ENCODE data around the gene ADGRG6. TPM values are rescaled to one million over a fixed set of nuclear protein-coding genes. Genes with fewer than 3 reads are reported as not detected.

ADGRG6 gene
- total and polyA plus RNA-seq, 10 donors, result 0.24 to 29.0 (median 15.4) TPM

DNA sequence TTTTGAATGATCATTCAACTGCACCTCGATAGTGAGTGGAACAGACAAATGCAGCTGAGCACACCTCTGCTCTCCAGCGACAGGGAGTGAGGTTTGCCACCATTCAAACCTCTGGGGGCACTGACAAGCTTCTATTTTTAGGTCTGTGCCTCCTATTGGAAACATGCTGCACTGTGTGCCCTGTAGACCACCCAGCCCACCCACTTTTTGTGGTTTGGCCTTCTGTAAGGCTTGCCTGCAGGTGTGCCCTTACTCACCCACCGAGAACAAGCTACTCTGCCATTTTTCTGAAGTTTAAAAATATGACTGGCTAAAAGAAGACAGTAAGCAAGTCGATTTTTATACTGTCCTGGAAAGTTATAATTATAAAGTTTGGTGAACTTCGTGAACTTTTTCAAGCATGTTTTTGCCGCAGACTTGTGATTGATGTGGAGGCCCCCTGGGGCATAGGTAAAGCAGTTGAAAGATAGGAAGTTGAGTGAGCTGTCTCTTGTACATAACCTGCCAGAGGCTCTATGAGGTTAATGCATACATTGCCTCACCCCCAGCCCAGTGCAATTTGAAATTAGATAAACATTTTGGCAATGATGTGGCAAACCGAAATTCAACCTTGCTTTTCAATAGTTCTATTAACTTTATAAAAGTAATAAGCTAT, 53.8 kb downstream of the ADGRG6 start:
- no peak overlapping the region for H3K27ac ChIP-seq
- H3K36me3 ChIP-seq, result no peaks in the 10 kb centered on the region
- peaks cover 0 to 8% (median 0%) of the 10 kb centered on the region in 8 donors for H3K9me3 ChIP-seq
- no peaks in the 10 kb centered on the region for H3K27me3 ChIP-seq (replicated peaks in 1 of 7)
- H3K4me3 ChIP-seq, result no peak overlapping the region
- H3K4me1 ChIP-seq, result no peaks in the 10 kb centered on the region
- DNase-seq, result no peak
- TF ChIP-seq POLR2AphosphoS5 (IDR thresholded peaks at IDR 0.05) (no peak), POLR2A (IDR thresholded peaks at IDR 0.05) (no peak)
- TF ChIP-seq, protein P1, sequence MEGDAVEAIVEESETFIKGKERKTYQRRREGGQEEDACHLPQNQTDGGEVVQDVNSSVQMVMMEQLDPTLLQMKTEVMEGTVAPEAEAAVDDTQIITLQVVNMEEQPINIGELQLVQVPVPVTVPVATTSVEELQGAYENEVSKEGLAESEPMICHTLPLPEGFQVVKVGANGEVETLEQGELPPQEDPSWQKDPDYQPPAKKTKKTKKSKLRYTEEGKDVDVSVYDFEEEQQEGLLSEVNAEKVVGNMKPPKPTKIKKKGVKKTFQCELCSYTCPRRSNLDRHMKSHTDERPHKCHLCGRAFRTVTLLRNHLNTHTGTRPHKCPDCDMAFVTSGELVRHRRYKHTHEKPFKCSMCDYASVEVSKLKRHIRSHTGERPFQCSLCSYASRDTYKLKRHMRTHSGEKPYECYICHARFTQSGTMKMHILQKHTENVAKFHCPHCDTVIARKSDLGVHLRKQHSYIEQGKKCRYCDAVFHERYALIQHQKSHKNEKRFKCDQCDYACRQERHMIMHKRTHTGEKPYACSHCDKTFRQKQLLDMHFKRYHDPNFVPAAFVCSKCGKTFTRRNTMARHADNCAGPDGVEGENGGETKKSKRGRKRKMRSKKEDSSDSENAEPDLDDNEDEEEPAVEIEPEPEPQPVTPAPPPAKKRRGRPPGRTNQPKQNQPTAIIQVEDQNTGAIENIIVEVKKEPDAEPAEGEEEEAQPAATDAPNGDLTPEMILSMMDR (IDR thresholded peaks at IDR 0.05 in 8 of 11, conservative IDR thresholded peaks at IDR 0.05 in 3 of 11), result no peak
- intact Hi-C loops (cut with DNase I; ENCODE audit: low total_unique reads), result no loop called here
- WGBS, 5 donors, result 21 to 39% (median 27%) methylated on average over 7 of the region's 7 CpGs

- H3K4me1 ChIP-seq, result no peaks in the 10 kb centered on the region
- TF ChIP-seq, protein P1 (IDR thresholded peaks at IDR 0.05 in 8 of 11, conservative IDR thresholded peaks at IDR 0.05 in 3 of 11), result no peak
- TF ChIP-seq POLR2AphosphoS5 (IDR thresholded peaks at IDR 0.05) (no peak), POLR2A (IDR thresholded peaks at IDR 0.05) (no peak)
- no peak overlapping the region for H3K4me3 ChIP-seq
- WGBS, 5 donors, result 45 to 54% (median 50%) methylated on average over 5 of the region's 5 CpGs
- no peak overlapping the region for H3K27ac ChIP-seq
- H3K36me3 ChIP-seq, result no peaks in the 10 kb centered on the region
- no peaks in the 10 kb centered on the region for H3K27me3 ChIP-seq (replicated peaks in 1 of 7)
- H3K9me3 ChIP-seq, result peaks cover 0 to 2% (median 0%) of the 10 kb centered on the region in 8 donors
- no peak for DNase-seq
- intact Hi-C loops (cut with DNase I; ENCODE audit: low total_unique reads), result no loop called here
Measured at GRCh38 chr6:142356201-142356883, 54.5 kb downstream of the ADGRG6 start.

DNA sequence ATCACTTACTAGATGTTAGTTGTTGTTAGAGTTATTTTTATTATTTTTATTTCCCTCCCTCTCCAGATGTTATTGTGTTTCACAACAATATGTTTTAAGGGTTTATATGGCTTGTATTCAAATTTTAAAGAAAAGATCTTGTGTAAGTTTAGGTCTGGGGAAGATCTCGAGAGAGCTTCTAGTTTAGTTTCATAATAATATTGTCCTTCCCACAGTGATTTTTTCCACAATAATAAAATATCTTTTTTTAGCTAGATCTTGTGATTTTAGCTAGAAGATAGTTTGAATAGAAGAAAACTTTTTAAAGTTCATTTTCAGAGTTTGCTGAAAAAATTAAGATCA, 55.0 kb downstream of the ADGRG6 start:
- Histone ChIP-seq H3K27ac (no peak overlapping the region), H3K4me3 (no peak overlapping the region), H3K36me3 (no peaks in the 10 kb centered on the region), H3K4me1 (no peaks in the 10 kb centered on the region), H3K27me3 (replicated peaks in 1 of 7) (no peaks in the 10 kb centered on the region), H3K9me3 (no peaks in the 10 kb centered on the region)
- DNase-seq, result no peak
- TF ChIP-seq, protein P1 (IDR thresholded peaks at IDR 0.05 in 8 of 11, conservative IDR thresholded peaks at IDR 0.05 in 3 of 11), result no peak
- TF ChIP-seq POLR2AphosphoS5 (IDR thresholded peaks at IDR 0.05), result no peak
- TF ChIP-seq POLR2A (IDR thresholded peaks at IDR 0.05), result no peak
- WGBS, 5 donors, result 68 to 86% (median 78%) methylated on average over 1 of the region's 1 CpG
- intact Hi-C loops (cut with DNase I; ENCODE audit: low total_unique reads), result no loop called here

DNA sequence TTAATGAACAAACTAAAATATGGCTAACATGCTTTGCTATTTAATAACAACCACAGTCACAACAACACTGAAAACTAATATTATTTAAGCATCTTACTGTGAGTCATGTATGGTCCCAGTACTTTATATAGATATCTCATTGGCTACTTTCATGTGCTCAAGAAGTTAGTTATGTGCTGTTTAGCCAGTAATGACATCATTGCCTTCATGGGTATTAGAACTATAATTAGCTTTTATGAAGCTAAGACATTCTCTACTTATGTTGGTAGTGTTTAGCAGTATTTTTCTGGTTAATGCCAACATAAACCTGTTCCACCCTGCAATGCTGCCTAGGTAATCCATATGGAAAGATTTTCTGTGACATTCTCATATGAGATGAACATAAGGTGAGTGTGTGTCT, 56.1 kb downstream of the ADGRG6 start:
- Histone ChIP-seq H3K4me3 (no peak overlapping the region), H3K9me3 (no peaks in the 10 kb centered on the region), H3K36me3 (no peaks in the 10 kb centered on the region), H3K4me1 (no peaks in the 10 kb centered on the region), H3K27me3 (replicated peaks in 1 of 7) (no peaks in the 10 kb centered on the region), H3K27ac (no peak overlapping the region)
- intact Hi-C loops (cut with DNase I; ENCODE audit: low total_unique reads), result no loop called here
- DNase-seq, result no peak
- no peak for TF ChIP-seq POLR2AphosphoS5 (IDR thresholded peaks at IDR 0.05)
